ENCODE measurements around the gene DNAAF8.

DNAAF8 gene

DNA sequence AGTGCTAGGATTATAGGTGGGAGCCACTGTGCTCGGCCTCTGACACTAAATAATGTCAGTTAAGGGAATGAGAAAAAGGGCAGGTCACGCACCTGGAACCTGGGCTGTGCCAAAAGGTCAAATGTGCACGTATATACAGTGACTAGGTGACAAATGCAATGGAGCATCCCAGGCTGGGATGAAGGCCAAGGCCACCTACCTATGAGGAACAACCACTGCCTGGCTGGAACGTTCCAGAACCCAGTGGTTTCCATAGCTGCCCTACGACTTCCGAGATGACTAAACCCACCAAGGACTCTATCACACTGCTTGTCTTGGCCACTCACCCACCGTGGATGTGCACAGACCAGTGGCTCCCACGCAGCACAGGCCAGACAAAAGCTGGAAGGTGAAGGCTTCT lies 16.6 kb downstream of the DNAAF8 start:
- no peak overlapping the region for H3K4me2 ChIP-seq (ENCODE audit: low read length)
- H3K4me1 ChIP-seq (ENCODE audit: control insufficient read depth, low read length) = peaks cover 22% of the 10 kb centered on the region
- TF ChIP-seq EZH2phosphoT487 (IDR thresholded peaks at IDR 0.05; ENCODE audit: borderline replicate concordance, low read length) = no peak
- TF ChIP-seq, protein P1, sequence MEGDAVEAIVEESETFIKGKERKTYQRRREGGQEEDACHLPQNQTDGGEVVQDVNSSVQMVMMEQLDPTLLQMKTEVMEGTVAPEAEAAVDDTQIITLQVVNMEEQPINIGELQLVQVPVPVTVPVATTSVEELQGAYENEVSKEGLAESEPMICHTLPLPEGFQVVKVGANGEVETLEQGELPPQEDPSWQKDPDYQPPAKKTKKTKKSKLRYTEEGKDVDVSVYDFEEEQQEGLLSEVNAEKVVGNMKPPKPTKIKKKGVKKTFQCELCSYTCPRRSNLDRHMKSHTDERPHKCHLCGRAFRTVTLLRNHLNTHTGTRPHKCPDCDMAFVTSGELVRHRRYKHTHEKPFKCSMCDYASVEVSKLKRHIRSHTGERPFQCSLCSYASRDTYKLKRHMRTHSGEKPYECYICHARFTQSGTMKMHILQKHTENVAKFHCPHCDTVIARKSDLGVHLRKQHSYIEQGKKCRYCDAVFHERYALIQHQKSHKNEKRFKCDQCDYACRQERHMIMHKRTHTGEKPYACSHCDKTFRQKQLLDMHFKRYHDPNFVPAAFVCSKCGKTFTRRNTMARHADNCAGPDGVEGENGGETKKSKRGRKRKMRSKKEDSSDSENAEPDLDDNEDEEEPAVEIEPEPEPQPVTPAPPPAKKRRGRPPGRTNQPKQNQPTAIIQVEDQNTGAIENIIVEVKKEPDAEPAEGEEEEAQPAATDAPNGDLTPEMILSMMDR (IDR thresholded peaks at IDR 0.05; ENCODE audit: low read depth, low read length, poor library complexity, severe bottlenecking) = no peak
- H3K4me3 ChIP-seq (ENCODE audit: low read length) = no peak overlapping the region
- no peaks in the 10 kb centered on the region for H3F3A ChIP-seq (ENCODE audit: control insufficient read depth, insufficient read depth)
- H4K20me1 ChIP-seq (ENCODE audit: control insufficient read depth, insufficient read depth, low read depth, low read length) = no peaks in the 10 kb centered on the region
- no peaks in the 10 kb centered on the region for H3K27me3 ChIP-seq (ENCODE audit: control insufficient read depth, low read length)
- H3K79me2 ChIP-seq (ENCODE audit: control insufficient read depth, low read length) = no peaks in the 10 kb centered on the region
- H3K9me3 ChIP-seq (ENCODE audit: control insufficient read depth, insufficient read depth, low read length) = no peaks in the 10 kb centered on the region
- H3K27ac ChIP-seq (ENCODE audit: low read depth, low read length) = no peak overlapping the region
- H3K9me2 ChIP-seq (replicated peaks; ENCODE audit: control insufficient read depth, low read length) = no peaks in the 10 kb centered on the region
- peaks cover 40% of the 10 kb centered on the region for H3K36me3 ChIP-seq (ENCODE audit: control insufficient read depth, low read length)

DNA sequence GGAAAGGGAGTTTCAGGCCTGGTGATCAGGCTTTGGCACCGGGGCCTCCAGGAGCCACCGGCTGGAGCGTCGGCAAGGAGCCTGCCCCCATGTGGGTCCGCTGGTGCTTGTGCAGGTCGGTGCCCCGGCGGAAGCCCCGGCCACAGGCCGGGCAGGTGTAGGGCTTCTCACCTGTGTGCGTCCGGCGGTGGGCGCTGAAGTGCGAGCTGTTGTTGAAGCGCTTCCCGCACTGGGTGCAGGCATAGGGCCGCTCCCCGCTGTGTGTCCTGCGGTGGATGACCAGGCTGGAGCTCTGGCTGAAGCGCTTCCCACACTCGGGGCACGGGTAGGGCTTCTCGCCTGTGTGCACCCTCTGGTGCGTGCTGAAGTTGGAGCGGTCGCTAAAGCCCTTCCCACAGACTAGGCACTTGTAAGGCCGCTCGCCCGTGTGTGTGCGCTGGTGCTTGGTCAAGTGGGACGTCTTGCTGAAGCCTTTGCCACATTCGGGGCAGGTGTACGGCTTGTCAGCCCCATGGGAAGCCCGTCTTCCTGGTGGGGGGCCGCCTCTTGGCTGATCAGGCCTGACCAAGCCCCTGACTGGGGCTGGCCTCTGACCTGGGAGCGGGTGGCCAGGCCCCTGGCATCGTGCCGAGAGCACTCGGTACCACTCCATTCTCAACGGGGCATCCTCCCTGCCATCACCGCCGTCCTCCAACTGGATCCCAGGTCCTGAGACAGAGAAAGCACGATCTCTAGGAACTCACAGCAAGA lies 18.2 kb downstream of the DNAAF8 start:
- TF ChIP-seq, protein P1 (IDR thresholded peaks at IDR 0.05; ENCODE audit: low read depth, low read length, poor library complexity, severe bottlenecking) = no peak
- TF ChIP-seq EZH2phosphoT487 (IDR thresholded peaks at IDR 0.05; ENCODE audit: borderline replicate concordance, low read length) = no peak
- H4K20me1 ChIP-seq (ENCODE audit: control insufficient read depth, insufficient read depth, low read depth, low read length) = no peaks in the 10 kb centered on the region
- H3K27ac ChIP-seq (ENCODE audit: low read depth, low read length) = no peak overlapping the region
- H3K79me2 ChIP-seq (ENCODE audit: control insufficient read depth, low read length) = no peaks in the 10 kb centered on the region
- H3K9me3 ChIP-seq (ENCODE audit: control insufficient read depth, insufficient read depth, low read length) = no peaks in the 10 kb centered on the region
- H3K4me2 ChIP-seq (ENCODE audit: low read length) = no peak overlapping the region
- no peaks in the 10 kb centered on the region for H3K9me2 ChIP-seq (replicated peaks; ENCODE audit: control insufficient read depth, low read length)
- no peaks in the 10 kb centered on the region for H3F3A ChIP-seq (ENCODE audit: control insufficient read depth, insufficient read depth)
- H3K27me3 ChIP-seq (ENCODE audit: control insufficient read depth, low read length) = no peaks in the 10 kb centered on the region
- no peak overlapping the region for H3K4me3 ChIP-seq (ENCODE audit: low read length)
- peaks cover 45% of the 10 kb centered on the region for H3K36me3 ChIP-seq (ENCODE audit: control insufficient read depth, low read length)
- H3K4me1 ChIP-seq (ENCODE audit: control insufficient read depth, low read length) = peaks cover 13% of the 10 kb centered on the region

DNA sequence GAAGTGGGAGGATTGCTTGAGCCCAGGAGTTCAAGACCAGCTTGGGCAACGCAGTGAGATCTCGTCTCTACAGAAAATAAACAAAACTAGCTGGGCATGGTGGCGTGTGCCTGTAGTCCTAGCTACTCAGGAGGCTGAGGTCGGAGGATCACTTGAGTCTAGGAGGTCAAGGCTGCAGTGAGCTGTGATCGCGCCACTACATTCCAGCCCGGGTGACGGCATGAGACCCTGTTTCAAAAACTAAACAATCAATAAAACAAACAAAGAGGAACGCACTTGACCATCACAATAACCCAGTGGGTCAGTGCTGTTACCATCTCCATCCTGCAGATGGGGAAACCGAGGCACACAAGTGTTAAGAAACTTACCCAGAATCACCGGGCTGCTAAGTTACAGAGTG lies 18.9 kb downstream of the DNAAF8 start:
- no peak overlapping the region for H3K4me2 ChIP-seq (ENCODE audit: low read length)
- no peak overlapping the region for H3K4me3 ChIP-seq (ENCODE audit: low read length)
- H3K79me2 ChIP-seq (ENCODE audit: control insufficient read depth, low read length) = no peaks in the 10 kb centered on the region
- no peaks in the 10 kb centered on the region for H4K20me1 ChIP-seq (ENCODE audit: control insufficient read depth, insufficient read depth, low read depth, low read length)
- H3K27me3 ChIP-seq (ENCODE audit: control insufficient read depth, low read length) = no peaks in the 10 kb centered on the region
- no peaks in the 10 kb centered on the region for H3F3A ChIP-seq (ENCODE audit: control insufficient read depth, insufficient read depth)
- peaks cover 48% of the 10 kb centered on the region for H3K36me3 ChIP-seq (ENCODE audit: control insufficient read depth, low read length)
- H3K27ac ChIP-seq (ENCODE audit: low read depth, low read length) = no peak overlapping the region
- no peak for TF ChIP-seq EZH2phosphoT487 (IDR thresholded peaks at IDR 0.05; ENCODE audit: borderline replicate concordance, low read length)
- TF ChIP-seq, protein P1 (IDR thresholded peaks at IDR 0.05; ENCODE audit: low read depth, low read length, poor library complexity, severe bottlenecking) = no peak
- H3K4me1 ChIP-seq (ENCODE audit: control insufficient read depth, low read length) = peaks cover 6% of the 10 kb centered on the region
- H3K9me2 ChIP-seq (replicated peaks; ENCODE audit: control insufficient read depth, low read length) = no peaks in the 10 kb centered on the region
- no peaks in the 10 kb centered on the region for H3K9me3 ChIP-seq (ENCODE audit: control insufficient read depth, insufficient read depth, low read length)

Data from DOHH2 (cell line).